GOT3 (cell line): Measurements from ENCODE around the gene ZNF30.
"Not testable (repeated sequence)": the region's sequence is repeated elsewhere in the genome, so short reads cannot be mapped to it uniquely, and the experiment has no call there.

Experiments used
- DNase-seq: peaks from one replicate; lab custom pipeline; 2025; ENCODE audit warnings: mixed read lengths; lab: John Stamatoyannopoulos, UW

The ZNF30 gene

DNA sequence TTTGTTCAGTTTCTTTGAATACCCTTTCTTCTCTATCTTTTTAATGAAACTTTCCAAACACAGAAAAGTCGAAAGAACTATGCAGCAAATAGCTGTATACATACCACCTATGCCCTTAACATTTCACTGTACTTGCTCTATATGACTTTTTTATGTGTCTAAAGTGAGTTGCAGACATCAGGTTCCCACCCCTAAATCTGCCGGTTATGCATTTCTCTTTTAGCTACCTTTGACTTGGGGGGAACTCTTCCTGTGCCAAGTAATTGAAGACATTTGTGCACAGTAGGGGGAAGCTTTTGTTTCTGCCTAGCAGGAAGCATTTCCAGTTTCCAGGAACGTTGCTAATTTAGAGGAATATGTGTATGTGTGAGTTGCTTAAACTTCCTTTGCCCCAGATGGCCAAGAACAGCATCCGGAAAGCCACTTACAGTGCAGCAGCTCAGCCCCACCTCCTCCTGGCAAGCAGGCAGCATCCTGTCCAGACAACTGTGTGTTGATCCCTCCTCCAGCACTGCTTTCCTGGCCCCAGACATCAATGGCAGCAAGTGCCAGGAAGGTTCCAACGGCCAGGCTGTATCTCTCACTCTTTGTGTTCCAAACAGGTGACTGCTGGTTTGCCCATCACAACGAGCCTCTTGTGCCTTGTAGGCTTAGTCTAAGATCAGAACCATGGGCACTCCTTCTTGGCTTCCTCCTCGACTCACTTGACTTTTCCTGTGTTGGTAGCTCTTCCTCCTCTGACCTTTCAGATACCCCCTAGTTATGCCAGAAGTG lies 58.7 kb downstream of the ZNF30 start:
- DNase-seq, result no peak

DNA sequence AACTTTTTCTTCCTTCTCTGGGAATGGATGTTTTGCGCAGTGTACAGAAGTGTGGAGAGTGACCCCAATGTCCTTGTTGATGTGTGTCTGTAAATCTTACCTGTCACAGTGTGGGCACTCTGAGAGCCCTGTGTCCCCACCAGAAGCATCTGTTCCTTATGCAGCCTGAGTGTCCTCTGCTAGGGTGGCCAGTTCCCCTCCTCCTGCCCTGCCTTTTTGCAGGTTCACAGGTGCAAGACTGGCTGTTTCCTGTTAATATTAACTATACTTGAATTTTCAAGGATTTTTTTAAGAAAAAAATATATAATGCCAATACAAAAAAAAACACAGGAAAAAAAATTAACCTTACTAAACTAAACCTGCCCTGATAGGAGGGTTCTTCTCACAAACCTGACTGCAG lies 61.4 kb downstream of the ZNF30 start:
- DNase-seq, result no peak

DNA sequence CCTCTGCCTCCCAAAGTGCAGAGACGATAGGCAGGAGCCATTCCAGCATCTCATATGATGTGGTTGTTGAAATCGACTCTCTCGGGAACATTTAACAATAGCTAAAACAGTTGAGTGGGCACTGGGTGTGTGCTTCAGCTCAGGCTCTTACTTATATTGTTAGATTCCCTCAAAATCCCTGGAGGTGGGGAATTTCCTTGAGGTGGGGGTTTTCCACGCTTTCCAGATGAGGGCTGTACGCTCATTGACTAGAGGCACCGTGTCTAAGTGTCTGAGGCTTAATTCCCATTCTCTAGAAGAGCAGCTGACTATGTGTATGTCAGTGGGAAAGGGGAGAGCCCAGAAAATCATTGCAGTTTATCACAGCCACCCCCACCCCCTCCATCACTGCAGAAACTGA lies 62.6 kb downstream of the ZNF30 start:
- DNase-seq, result no peak

DNA sequence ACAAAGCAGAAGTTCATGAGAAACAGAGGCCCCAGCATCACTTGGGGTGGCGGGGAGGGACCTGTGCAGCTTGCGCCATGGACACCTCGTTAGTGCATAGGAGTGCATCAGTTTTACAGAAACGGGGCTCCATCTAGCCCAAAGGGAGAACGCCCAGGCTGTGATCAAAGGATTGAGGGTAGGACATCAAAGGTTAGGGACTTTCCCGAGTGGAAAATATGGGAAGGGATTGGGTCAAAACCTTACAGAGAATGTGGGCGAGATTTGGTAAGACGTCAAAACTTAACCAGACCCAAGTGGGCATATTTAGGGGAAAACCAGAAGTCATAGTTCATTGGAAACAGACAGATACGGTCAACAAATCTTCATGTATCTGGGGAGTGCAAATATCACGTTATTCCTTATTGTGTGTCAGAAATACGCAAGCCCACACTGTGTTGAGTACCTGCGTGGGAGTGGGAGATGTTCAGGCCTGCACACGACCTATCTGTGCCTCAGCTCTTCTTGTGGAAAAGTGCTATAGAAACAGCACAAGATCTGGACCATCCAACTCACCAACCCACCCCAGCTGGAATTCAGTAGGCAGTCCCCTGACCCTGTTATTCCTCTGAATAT lies 64.0 kb downstream of the ZNF30 start:
- DNase-seq, result no peak

DNA sequence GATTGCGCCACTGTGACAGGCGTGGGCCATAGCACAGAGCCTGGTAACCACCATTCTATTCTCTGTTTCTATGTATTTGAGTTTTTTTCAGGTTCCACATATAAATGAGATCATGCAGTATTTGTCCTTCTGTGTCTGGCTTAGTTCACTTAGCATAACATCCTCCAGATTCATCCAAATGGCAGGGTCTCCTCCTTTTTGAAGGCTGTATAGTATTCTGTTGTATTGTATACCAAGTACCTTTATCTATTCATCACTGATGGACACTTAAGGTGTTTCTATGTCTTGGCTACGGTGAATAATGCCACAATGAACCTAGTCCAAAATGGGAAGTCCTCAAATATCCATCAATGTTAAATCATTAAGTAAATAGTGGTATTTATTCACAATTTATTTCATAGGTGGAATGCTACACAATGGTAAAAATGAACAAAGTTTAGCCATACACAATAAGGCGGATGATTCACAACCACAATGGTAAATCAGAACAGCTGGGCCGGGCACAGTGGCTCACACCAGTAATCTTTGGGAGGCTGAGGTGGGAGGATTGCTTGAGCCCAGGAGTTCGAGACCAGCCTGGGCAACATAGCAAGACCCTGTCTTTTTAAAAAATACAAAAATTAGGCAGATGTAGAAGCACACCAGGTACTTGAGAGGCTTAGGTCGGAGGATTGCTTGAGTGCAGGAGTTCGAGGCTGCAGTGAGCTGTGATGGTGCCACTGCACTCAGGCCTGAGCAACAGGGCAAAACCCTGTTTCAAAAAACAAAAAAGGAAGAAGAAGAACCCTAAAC lies 65.0 kb downstream of the ZNF30 start:
- no peak for DNase-seq

DNA sequence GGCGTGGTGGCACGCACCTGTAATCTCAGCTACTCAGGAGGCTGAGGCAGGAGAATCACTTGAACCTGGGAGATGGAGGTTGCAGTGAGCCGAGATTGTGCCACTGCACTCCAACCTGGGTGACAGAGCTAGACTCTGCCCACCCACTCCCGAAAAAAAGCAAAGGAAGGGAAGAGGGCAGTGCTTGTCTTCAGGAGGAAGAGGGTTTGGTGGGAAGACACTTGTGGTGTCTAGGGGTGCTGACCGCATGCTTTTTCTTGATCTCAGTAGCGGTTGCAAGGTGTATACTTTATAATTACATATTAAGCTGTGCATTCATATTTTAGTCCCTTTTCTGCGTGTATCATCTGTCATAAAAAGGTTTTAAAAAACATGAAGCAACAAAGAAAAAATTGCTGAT lies 65.9 kb downstream of the ZNF30 start:
- not testable (repeated sequence) for DNase-seq

DNA sequence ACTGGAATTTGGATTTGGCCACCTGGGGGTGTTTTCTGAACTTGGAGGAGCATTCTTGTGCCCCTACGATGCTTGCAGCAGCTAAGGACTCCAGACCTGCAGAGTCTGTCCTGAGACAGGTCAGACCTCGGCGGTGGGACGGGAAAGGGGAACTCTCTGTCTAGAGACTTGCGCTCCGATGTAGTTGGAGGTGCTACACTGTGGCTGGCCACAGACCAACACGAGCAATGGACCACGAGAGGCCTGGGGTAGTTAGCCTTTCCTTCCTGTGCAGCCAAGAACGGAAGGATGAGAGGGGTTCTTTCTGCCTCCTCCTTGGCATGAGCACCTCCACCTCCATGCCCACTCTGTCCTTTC lies 67.6 kb downstream of the ZNF30 start:
- no peak for DNase-seq
